Aorta (tissue), 5 donors: Measurements from ENCODE around the gene MRPL46. TPM values are rescaled to one million over a fixed set of nuclear protein-coding genes. Genes with fewer than 3 reads are reported as not detected.
"Not testable (repeated sequence)": the region's sequence is repeated elsewhere in the genome, so short reads cannot be mapped to it uniquely, and the experiment has no call there.

Experiments
- ATAC-seq: fragments of 200-7000 bp; cut with Tn5 transposase; one replicate; pipeline ENCODE4 v1.9.1; 2022; ENCODE audit warnings: moderate library complexity; ENCODE audit not compliant: low FRiP score
- DNase-seq, 2 donors: peaks; one replicate each; pipeline ENCODE4 v3.0.0-alpha.2; 2020
- H3K27ac ChIP-seq, 2 donors: one replicate each; pipeline ENCODE4 v1.5.1; 2013; ENCODE audit warnings: low read length in 2 of 2, mild to moderate bottlenecking in 2 of 2, moderate library complexity in 2 of 2, control low read depth in 1 of 2, inconsistent platforms in 1 of 2, low read depth in 1 of 2
- H3K27me3 ChIP-seq, 2 donors: one replicate each; pipeline ENCODE4 v1.6.1; 2013; ENCODE audit warnings: control low read depth in 1 of 2, low read length in 1 of 2, mild to moderate bottlenecking in 1 of 2, moderate library complexity in 1 of 2; ENCODE audit not compliant: insufficient read depth in 2 of 2, control insufficient read depth in 1 of 2
- H3K36me3 ChIP-seq, 2 donors: one replicate each; pipeline ENCODE4 v1.6.1; 2013; ENCODE audit warnings: control low read depth in 1 of 2, low read length in 1 of 2, mild to moderate bottlenecking in 1 of 2; ENCODE audit not compliant: insufficient read depth in 2 of 2, control insufficient read depth in 1 of 2
- H3K4me1 ChIP-seq, 2 donors: one replicate each; pipeline ENCODE4 v1.6.1; 2013; ENCODE audit warnings: low read length in 2 of 2, control low read depth in 1 of 2, mild to moderate bottlenecking in 1 of 2, moderate library complexity in 1 of 2; ENCODE audit not compliant: insufficient read depth in 2 of 2, control insufficient read depth in 1 of 2
- H3K4me3 ChIP-seq, 2 donors: one replicate each; pipeline ENCODE4 v1.5.1; 2013; ENCODE audit warnings: low read length in 2 of 2, control low read depth in 1 of 2, mild to moderate bottlenecking in 1 of 2
- H3K9me3 ChIP-seq: one replicate; pipeline ENCODE4 v1.6.1; 2013; ENCODE audit warnings: mild to moderate bottlenecking, low read length; ENCODE audit not compliant: control insufficient read depth
- WGBS, 2 donors: extraction: QIAGEN DNeasy Blood & Tissue Kit; methylation state at CpG; one replicate each; pipeline ENCODE4 v1.1.7; 2013; 5-methylcytosine and 5-hydroxymethylcytosine counted together
- intact Hi-C, 2 donors: fragments of 100-400 bp; cut with DNase I; formaldehyde crosslinking; loops; one replicate each; pipeline versions ENCODE4 v1.14.2 to v1.15.0; 2022
- polyA plus RNA-seq, 2 donors: library from polyadenylated mRNA; stranded (reverse); fragments of 200-250 nt; gene quantifications; one replicate each; pipeline ENCODE4 v1.2.3, GENCODE V29; 2013
- total RNA-seq, 2 donors: library from RNA; stranded (reverse); fragmentation: NEBNext Ultra II Directional; extraction: Animal tissue kit (Norgen Biotek cat#: 25700); gene quantifications; one replicate each; pipeline ENCODE4 v1.2.1, GENCODE V29; 2021
- donor health status: healthy with polysubstance abuse.
- donor health status: Bipolar disorder and iron deficiency.
- donor health status: DM: no; HTN: no; CAD: no.
- donor health status: DM: no; HTN: no; CAD: no.
- donor health status: DM: yes; HTN: yes; CAD: no.

MRPL46 gene
- total and polyA plus RNA-seq, 4 donors, result 14.1 to 29.4 (median 20.1) TPM

DNA sequence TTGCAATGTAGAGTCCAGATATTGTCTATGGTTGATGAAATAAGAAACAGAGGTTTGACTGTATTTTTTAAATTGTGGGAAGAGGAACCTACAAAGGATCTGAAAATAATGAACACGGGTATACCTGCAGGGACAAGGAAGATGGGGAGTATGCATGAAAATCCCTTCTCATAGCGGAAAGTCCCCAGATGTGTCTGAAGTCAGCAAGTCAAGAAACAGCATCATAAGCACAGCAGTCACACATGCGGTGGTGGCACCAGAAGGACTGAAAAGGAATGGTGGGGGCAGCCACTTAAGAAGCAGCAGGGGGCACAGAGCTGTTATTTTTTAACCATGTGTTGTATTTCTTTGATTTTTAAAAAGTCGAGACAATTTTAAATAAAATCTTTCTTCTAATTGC lies 5.0 kb upstream of the MRPL46 start:
- H3K9me3 ChIP-seq, result no peaks in the 10 kb centered on the region
- H3K4me1 ChIP-seq, result peaks cover 0 to 5% of the 10 kb centered on the region in 2 donors
- H3K27me3 ChIP-seq, result no peaks in the 10 kb centered on the region
- no peak for DNase-seq
- ATAC-seq, result no peak
- H3K4me3 ChIP-seq, result no peak overlapping the region
- WGBS, 2 donors, result 85 to 87% methylated on average over 4 of the region's 4 CpGs
- intact Hi-C loops, result no loop called here
- H3K27ac ChIP-seq, result no peak overlapping the region
- H3K36me3 ChIP-seq, result peaks cover 2% of the 10 kb centered on the region in 2 donors

- no peak for ATAC-seq
- Histone ChIP-seq H3K4me3 (no peak overlapping the region), H3K27me3 (no peaks in the 10 kb centered on the region), H3K36me3 (peaks cover 2% of the 10 kb centered on the region in 2 donors), H3K9me3 (no peaks in the 10 kb centered on the region), H3K4me1 (peaks cover 0 to 5% of the 10 kb centered on the region in 2 donors), H3K27ac (no peak overlapping the region)
- intact Hi-C loops, result no loop called here
- DNase-seq, result no peak
- 91% methylated on average over 6 of the region's 6 CpGs for WGBS, 2 donors
Observed at GRCh38 chr15:88470625-88471372, 3.6 kb upstream of the MRPL46 start.

DNA sequence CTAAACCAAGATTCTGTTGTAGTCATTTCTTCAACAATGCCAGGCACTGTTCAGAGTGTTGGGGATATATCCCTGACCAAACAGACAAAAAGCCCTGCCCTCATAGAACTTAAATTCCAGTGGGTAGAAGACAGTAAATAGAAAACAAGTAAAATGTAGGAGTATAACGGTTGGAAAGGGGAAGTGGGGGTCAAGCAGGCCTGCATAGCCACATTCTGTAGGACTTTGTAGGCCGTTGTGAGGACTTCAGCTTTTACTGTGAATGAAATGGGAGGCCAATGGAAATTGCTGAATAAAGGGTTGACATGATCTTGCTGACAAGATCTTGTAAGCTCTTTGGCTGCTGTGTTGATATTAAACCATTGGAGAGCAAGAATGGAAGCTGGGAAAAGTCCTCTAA lies 2.1 kb upstream of the MRPL46 start:
- Histone ChIP-seq H3K4me3 (no peak overlapping the region), H3K9me3 (no peaks in the 10 kb centered on the region), H3K27ac (no peak overlapping the region), H3K36me3 (peaks cover 0 to 2% of the 10 kb centered on the region in 2 donors), H3K4me1 (peaks cover 0 to 5% of the 10 kb centered on the region in 2 donors), H3K27me3 (no peaks in the 10 kb centered on the region)
- WGBS, 2 donors, result 93 to 98% methylated on average over 2 of the region's 2 CpGs
- no peak for DNase-seq
- intact Hi-C loops, result loop anchor here in 1 of 2 donors (5.0 kb wide), 1 partner anchor 153 kb away; the partner anchor contains the start of gene AEN
- ATAC-seq, result no peak

DNA sequence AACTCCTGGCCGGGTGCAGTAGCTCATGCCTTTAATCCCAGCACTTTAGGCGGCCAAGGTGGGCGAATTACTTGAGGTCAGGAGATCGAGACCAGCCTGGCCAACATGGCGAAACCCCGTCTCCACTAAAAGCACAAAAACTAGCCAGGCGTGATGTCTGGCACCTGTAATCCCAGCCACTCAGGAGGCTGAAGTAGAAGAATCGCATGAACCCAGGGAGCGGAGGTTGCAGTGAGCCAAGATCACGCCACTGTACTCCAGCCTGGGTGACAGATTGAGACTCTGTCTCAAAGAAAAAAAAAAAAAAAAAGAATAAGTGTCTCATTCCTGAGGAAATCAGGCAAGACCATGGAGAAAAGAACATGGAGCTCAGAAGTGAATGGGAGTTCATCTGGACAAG lies 1.5 kb upstream of the MRPL46 start:
- ATAC-seq, H3K9me3 ChIP-seq, H3K4me3 ChIP-seq, H3K36me3 ChIP-seq, DNase-seq, H3K27ac ChIP-seq, H3K4me1 ChIP-seq, H3K27me3 ChIP-seq: not testable (repeated sequence)
- WGBS, 2 donors, result 96% methylated on average over 10 of the region's 10 CpGs
- intact Hi-C loops, result loop anchor here in 1 of 2 donors (5.0 kb wide), 1 partner anchor 154 kb away; the partner anchor contains the start of gene AEN

GRCh38 chr15:88467935-88468528 lies 844 bp upstream of the MRPL46 start:
- peaks cover 0 to 7% of the 10 kb centered on the region in 2 donors for H3K36me3 ChIP-seq

DNA sequence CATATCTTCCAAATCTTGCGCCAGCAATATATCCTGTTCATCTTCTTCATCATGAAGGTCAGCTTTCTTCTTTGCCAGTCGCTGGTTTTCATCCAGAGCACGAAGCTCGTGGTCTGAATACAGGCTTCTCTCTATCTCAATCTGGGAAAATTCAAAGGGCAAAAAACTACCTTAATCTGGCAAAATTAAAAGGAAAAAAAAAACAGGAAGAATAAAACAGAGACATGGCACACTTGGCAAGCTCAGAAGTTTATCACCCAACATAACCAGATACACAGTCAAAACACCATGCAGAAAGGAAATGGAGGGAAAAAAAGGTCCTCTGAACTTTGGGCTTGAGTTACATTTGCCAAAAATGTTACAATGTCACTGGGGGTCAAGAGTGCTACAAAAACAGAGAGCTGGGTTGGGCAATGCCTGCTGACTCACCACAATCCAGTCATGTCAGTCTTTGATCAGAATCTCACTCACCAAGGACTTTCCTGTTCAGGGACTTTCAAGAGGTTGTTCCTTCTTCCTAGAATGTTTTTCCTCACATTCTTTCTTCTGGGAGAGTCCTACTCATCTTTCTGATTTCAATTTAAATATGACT lies 1.5 kb downstream of the MRPL46 start:
- H3K4me3 ChIP-seq, result no peak overlapping the region

More at GRCh38 chr15:88467935-88468528, 844 bp upstream of the MRPL46 start:
- 1% methylated on average over 17 of the region's 17 CpGs for whole genome bisulfite sequencing, 2 donors
- ATAC-seq (no peak), DNase-seq (no peak)
- H3K4me3 ChIP-seq, result peak overlapping the region; percentile 29 to 73
- H3K27ac ChIP-seq, result no peak overlapping the region
- no peaks in the 10 kb centered on the region for H3K27me3 ChIP-seq
- H3K4me1 ChIP-seq, result peaks cover 0 to 5% of the 10 kb centered on the region in 2 donors
- no peaks in the 10 kb centered on the region for H3K9me3 ChIP-seq
- intact Hi-C loops, result loop anchor here in 1 of 2 donors (5.0 kb wide), 1 partner anchor 154 kb away; the partner anchor contains the start of gene AEN

GRCh38 chr15:88463870-88464532 lies 3.2 kb downstream of the MRPL46 start:
- Histone ChIP-seq H3K27me3 (no peaks in the 10 kb centered on the region), H3K4me1 (peaks cover 0 to 5% of the 10 kb centered on the region in 2 donors), H3K27ac (no peak overlapping the region), H3K36me3 (peaks cover 4 to 17% of the 10 kb centered on the region in 2 donors), H3K4me3 (no peak overlapping the region), H3K9me3 (no peaks in the 10 kb centered on the region)
- WGBS, 2 donors, result 80 to 88% methylated on average over 2 of the region's 2 CpGs
- ATAC-seq (no peak), DNase-seq (no peak)
- intact Hi-C loops, result no loop called here

More for the DNA sequence above, 1.5 kb downstream of the MRPL46 start:
- Histone ChIP-seq H3K27ac (no peak overlapping the region), H3K9me3 (no peaks in the 10 kb centered on the region), H3K4me1 (peaks cover 0 to 5% of the 10 kb centered on the region in 2 donors), H3K27me3 (no peaks in the 10 kb centered on the region), H3K36me3 (peaks cover 0 to 9% of the 10 kb centered on the region in 2 donors)
- 92 to 95% methylated on average over 4 of the region's 4 CpGs for WGBS, 2 donors
- ATAC-seq (no peak), DNase-seq (no peak)
- intact Hi-C loops, result loop anchor here in 1 of 2 donors (5.0 kb wide), 1 partner anchor 157 kb away; the partner anchor contains the start of gene AEN

- Histone ChIP-seq H3K27me3 (no peaks in the 10 kb centered on the region), H3K36me3 (peaks cover 4 to 14% of the 10 kb centered on the region in 2 donors), H3K4me3 (no peak overlapping the region), H3K9me3 (no peaks in the 10 kb centered on the region), H3K4me1 (no peaks in the 10 kb centered on the region), H3K27ac (no peak overlapping the region)
- DNase-seq, result no peak
- ATAC-seq, result no peak
- 91 to 93% methylated on average over 3 of the region's 3 CpGs for WGBS, 2 donors
- intact Hi-C loops, result loop anchor here in 1 of 2 donors (10.0 kb wide), 3 partner anchors 122 to 1542 kb away; partner anchors contain the start of gene NTRK3
Observed at GRCh38 chr15:88456733-88457132, 10.5 kb downstream of the MRPL46 start.
